GM19438 (cell line): Measurements from ENCODE around the gene CAVIN1.
"Not testable (repeated sequence)": the region's sequence is repeated elsewhere in the genome, so short reads cannot be mapped to it uniquely, and the experiment has no call there.

ENCODE experiments used
- ATAC-seq: cut with Tn5 transposase; IDR thresholded peaks from one replicate; pipeline ENCODE4 v1.9.1; 2021; ENCODE audit warnings: low read depth; ENCODE audit not compliant: unreplicated experiment

The CAVIN1 gene

DNA sequence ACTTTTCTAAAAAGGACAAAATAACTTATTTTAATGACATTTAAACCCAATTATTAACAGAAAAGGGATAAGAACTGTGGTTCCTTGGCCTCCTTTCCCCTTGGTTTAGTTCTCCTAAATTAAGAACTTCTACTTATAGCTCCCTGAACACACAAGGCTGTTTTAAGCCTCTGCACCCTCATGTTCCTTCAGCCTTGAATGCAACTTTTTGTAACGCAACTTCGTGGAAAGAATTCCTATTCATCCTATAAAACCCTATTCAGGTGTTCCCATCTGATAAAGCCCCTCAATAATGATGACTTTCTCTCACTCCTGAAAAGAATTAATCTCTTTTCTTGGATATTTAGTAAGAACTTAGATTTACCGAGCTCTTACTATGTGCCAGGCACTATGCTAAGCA is 41.2 kb downstream of the CAVIN1 start:
- ATAC-seq, result no peak

DNA sequence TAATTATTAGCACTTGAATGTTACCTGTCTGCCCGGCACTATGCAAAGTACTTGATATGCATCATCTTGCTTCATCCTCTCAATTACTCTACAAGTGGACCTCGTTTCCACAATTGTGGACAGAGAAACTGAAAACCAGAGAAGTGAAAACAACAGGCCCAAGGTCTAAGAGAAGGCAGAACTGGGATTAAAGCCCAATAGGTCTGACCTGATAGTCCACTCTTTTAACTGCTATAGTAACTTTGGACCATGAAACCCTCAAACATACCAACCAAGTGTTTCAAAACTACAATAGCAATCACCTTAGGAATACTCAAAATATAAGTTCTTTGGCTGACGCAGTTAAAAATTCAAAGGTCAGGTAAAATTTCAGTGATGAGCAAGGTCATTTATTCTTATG is 42.1 kb downstream of the CAVIN1 start:
- ATAC-seq, result no peak

GRCh38 chr17:42378959-42379594 is 44.0 kb downstream of the CAVIN1 start:
- ATAC-seq, result no peak

DNA sequence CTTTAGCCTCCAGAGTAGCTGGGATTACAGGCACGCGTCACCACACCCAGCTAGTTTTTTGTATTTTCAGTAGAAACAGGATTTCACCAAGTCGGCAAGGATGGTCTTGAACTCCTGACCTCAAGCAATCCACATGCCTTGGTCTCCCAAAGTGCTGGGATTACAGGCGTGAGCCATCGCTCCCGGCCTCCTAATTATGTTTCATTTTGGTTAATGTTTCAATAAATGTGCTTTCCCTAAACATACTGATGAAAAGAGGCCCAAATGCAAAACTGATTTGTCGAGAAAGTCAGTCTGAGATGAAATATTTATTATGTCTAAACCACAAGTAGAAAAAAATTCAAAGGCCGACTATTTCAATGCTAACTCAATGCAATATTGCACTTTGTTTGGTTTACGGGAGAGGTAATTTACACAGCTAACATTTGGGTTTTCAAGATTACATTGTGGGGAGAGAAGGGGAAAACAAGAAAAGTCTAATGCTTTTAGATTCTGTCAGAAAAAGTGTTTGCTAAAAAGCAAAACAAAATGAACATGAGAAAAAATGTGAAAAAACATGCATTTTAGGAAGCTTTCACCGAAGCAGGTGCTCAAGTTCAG is 44.6 kb downstream of the CAVIN1 start:
- ATAC-seq, result no peak

DNA sequence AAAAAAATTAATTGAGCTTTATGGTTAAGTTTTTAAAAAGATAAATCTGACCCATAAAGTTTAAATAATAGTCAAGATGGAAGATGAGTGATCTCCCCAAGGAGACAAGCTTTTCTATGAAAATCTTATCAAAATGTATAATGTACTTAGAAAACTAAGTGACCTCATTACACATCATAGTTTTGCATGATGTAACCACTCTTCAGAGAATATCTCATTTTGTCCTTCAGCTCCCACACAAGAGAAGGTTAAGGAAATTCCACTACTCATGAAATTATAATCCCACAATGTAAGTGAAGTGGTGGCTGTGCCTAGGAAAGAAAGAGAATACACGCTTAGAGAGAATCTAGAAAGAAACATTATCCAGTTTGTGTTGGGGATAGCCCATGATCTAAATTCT is 49.2 kb downstream of the CAVIN1 start:
- ATAC-seq, result no peak

- ATAC-seq, result no peak
These were observed 50.9 kb downstream of the CAVIN1 start for GRCh38 chr17:42372142-42372541.

- ATAC-seq, result not testable (repeated sequence)
These were observed 54.1 kb downstream of the CAVIN1 start for GRCh38 chr17:42368797-42369561.

- ATAC-seq, result not testable (repeated sequence)
These were observed 54.7 kb downstream of the CAVIN1 start for GRCh38 chr17:42368310-42368709.

DNA sequence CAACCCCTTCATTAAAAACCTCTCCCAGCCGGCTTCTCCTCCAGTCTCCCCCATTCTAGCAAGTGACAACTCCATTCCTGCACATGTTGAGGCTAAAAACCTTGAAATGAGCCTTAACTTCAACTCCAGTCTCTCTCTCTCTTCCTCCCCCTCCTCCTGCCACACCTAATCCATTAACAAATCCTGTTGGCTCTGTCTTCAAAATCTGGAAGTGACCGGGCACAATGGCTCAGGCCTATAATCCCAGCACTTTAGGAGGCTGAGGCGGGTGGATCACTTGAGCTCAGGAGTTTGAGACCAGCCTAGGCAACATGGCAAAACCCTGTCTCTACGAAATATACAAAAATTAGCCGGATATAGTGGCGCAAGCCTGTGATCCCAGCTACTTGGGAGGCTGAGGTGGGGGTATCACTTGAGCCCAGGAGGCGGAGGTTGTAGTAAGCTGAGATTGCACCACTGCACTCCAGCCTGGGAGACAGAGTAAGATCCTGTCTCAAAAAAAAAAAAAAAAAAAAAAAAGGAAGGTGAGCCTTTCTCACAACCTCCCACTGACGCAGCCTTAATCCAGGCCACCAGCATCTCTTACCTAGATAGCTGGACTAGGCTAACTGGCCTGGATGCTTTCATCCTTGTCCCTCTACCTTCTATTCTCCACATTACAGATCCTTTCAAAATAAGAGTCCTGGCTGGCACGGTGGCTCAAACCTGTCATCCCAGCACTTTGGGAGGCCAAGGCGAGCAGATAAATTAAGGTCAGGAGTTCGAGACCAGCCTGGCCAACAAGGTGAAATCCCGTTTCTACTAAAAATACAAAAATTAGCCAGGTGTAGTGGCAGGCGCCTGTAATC is 56.7 kb downstream of the CAVIN1 start:
- ATAC-seq, result not testable (repeated sequence)

DNA sequence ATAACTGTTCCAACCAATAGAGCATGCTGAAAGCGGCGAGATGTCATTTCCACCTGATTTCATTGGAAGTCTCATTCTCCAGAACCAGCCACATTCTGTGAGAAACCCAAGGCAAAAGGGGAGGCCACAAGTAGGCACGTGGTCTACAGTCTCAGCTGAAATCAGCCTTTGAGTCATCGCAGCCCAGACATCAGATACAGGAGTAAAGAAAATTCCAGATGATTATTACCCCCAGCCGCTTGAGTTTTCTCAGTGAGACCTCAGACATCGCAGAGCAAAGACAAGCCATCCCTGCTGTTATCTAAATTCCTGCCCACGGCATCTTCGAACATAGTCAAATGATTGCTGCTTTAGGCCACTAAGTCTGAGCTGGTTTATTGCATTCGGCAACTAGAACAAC is 57.9 kb downstream of the CAVIN1 start:
- no peak for ATAC-seq

DNA sequence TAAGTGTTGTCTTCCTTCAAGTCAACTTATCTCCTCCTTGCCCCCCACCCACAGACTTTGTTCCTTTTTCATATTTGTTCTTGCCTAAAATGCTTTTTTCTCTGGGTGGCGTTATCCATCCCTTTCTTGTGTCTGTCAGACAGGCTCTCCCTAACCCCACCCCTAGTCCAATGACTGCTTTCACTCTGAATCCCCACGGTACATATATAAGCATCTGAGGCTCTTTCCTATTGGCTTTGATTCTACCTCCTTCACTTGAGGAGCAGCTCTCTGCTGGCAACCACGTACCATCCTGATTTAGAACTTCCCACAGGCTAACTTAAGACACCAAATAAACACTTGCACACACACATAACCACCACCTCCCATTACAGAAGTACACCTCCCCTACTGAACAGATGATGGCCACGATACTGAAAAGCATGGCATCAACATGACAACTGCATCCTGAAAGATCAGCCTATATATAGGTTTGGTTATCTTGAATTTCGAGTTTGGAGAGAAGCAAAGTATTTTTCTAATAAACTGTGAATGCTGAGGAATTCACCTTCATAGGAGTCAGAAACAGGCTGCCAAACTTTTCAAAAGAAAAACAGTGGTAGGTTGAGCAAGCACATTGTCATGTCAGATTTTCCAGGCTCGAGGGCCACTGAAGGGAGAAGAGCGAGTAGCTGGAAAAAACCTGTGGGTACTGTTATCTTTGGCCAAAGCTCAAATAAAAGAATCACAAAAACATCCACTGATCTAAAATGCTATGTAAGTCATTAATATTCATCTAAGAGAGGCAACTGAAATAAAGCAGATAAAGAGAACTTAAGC is 59.1 kb downstream of the CAVIN1 start:
- ATAC-seq, result no peak

DNA sequence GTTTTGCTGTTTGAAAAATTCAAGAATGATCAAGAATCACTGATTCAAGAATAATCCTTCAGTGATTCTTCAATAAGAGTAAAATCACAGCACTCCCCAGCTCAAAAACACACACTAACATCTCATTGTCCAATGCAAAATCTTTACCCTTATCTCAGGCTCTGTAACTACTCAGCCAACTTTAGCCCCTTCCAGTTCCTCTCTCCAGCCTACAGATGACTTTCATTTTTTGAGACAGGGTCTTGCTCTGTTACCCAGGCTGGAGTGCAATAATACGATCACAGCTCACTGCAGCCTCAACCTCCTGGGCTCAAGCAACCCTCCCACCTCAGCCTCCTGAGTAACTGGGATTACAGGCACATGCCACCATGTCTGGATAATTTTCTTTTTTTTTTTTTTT is 59.8 kb downstream of the CAVIN1 start:
- no peak for ATAC-seq

GRCh38 chr17:42362245-42362961 is 60.7 kb downstream of the CAVIN1 start:
- no peak for ATAC-seq

DNA sequence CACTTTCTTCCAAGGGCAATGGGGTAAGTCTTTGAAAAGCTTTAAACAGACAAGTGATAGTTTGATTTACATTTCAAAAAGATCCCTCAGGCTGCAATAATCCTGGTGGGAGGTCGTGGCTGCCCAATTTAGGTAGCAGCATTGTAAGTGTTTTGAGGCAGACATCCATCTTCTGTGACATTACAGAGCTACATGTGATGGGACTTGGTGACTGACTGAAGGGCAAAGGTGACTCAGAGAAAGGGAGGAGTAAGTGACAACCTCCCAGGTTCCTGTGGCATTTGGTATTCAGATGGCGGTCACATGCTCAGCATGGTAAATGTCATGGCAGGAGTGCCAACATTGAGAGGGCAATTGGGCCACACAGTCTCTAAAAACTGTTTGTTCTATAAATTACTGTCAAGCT is 61.3 kb downstream of the CAVIN1 start:
- ATAC-seq, result no peak

DNA sequence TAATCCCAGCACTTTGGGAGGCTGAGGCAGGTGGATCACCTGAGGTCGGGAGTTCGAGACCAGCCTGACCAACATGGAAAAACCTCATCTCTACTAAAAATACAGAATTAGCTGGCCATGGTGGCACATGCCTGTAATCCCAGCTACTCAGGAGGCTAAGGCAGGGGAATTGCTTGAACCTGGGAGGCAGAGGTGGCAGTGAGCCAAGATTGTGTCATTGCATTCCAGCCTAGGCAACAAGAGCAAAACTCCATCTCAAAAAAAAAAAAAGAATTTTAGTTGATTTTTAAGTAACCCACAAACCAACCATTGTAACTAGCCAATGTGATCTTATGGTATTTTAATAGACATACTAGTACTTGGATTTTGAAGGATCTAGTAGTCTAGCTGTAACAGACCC is 62.7 kb downstream of the CAVIN1 start:
- ATAC-seq, result not testable (repeated sequence)

- ATAC-seq, result no peak
These were observed 63.9 kb downstream of the CAVIN1 start for GRCh38 chr17:42359133-42359532.

DNA sequence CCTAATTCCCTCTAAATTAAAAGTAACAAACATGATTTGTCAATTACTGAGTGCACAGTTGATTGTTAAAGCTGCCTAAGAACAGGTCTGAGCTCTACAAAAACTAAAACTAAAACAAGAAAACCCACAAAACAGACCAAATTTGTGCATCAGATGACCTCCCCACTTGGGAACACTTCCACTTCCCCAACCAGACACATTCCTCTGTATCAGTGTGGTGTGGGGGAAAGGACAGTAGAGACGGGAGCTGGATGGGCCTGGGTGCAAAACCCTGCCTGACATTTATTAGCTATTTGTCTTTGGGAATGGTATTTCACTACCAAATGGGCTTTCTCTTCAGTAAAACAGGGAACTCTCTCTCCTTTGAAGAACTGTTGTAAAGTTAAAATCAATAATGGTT is 64.6 kb downstream of the CAVIN1 start:
- ATAC-seq, result no peak

DNA sequence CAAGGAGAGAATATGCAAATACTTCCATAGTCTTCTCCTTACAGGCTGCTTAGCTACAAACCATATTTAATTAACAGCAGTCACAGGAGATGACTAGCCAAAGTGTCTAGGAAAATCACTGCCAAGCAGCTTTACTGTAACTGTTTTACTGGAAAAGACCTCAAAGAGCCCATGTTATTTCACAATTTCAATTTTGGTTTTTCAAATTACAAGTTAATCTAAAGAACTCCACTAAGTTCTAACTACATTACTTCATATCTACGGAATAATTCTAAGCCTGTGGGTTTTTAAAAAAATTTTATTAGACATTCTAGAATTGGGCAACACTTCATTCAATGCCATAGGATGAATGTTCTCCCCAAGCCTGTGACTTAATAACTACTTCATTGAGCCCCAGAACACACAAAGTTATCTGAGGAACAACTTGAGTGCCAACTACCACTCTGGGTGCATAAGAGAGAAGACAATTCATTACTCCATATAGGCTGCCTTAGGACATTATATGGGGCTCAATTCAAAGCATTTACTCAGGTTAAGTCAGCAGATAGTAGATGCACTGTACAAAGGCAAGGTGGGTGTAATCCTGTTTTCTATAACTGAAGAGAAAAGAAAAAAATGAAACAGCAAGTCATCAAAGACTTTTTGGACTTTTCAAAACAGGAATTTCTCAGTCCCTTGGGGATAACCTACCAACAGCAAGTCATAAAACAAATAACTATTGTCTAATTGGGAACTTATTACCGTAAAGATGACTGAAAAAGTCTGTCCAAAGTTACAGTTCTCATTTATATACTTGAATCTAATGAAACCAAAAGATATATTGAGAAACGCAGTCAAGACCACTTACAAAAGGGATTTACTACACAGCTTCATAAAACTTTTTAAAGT is 67.9 kb downstream of the CAVIN1 start:
- no peak for ATAC-seq
